ENCODE data around the gene MASP2.

MASP2 gene

DNA sequence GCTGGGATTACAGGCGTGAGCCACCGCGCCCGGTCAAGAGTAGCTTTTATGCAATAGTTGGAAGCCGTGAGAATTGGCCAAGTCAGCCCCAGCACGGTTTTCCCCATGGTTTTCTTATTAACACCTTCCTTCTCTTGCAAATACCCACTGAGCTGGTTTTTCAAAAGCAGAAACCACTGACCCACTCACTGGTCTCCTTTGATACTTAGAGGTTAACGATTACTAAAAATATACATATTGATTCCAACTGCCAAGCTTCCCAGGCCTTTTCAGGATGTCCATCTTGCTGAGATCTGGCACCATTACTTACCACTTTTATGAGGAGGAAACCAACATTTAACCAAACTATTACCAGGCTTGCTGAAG is 60.5 kb downstream of the MASP2 start:
- no peak for TF ChIP-seq CTCF (IDR thresholded peaks at IDR 0.05; ENCODE audit: low read length, missing control alignments)
- DNase-seq (ENCODE audit: low read depth): no peak
- no peak overlapping the region for H3K4me3 ChIP-seq (replicated peaks; ENCODE audit: low read depth, low read length)

DNA sequence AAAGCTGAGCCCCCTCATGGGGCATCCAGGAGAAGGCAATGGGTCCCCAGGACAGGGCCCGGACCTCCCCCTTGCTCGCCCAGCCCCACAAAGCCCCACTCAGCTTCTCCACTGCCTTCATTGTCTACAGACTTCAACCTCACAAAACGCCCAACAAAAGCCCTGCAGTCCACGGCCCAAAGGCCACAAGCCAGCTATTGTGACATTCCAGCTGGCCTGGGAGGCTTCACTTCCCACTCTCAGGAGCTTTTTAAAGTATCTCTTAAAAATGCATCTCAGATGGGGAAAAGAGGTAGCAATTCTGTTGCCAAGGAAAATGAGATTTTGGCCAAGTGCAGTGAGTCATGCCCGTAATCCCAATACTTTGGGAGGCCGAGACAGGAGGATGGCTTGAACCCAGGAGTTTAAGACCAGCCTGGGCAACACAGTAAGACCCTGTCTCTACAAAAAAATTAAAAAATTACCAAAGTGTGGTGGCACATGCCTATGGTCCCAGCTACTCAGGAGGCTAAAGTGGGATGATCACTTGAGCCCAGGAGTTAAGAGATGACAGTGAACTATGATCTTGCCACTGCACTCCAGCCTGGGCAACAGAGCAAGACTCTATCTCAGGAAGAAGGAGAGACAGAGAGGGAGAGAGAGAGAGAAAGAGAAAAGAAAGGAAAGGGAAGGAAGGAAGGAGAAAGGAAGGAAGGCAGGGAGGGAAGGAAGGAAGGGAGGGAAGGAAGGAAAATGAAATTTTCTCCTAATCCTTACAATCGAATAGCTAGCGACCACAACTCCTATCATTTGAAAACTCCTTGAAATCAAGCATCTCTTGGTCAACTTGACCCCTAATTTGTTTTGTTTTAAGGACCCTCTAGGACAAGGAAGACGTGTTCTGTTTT is 66.0 kb downstream of the MASP2 start:
- no peak overlapping the region for H3K4me3 ChIP-seq (replicated peaks; ENCODE audit: low read depth, low read length)
- no peak for TF ChIP-seq CTCF (IDR thresholded peaks at IDR 0.05; ENCODE audit: low read length, missing control alignments)
- peak; percentile 33 for DNase-seq (ENCODE audit: low read depth)

DNA sequence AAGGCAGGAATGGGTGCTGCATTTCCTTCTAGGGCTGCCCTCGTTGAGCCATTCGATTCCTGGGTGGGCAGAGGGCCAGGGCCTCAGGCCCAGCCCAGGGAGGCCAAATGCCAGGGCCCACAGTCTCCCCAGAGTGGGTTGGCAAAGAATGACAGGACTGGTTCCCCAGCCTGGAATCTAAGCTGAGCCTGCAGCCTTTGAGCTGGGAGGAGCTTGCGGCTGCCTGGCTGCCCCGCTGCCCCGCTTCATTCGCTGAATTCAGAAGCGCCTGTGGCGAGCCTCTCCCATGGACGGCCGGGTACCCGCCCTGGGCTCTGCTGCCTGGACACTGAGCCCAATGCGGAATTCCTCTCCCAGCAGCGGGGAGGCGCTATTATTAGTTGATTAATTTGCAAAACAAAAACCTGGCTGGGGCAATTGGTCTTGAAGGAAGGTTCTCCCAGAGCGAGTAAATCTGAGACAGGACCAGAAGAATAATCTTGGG is 66.9 kb downstream of the MASP2 start:
- DNase-seq (ENCODE audit: low read depth): peak; percentile 62
- TF ChIP-seq CTCF (IDR thresholded peaks at IDR 0.05; ENCODE audit: low read length, missing control alignments): peak; percentile 36
- peak overlapping the region; percentile 10 for H3K4me3 ChIP-seq (replicated peaks; ENCODE audit: low read depth, low read length)

GRCh38 chr1:10979483-10979920 is 67.5 kb downstream of the MASP2 start:
- no peak overlapping the region for H3K4me3 ChIP-seq (replicated peaks; ENCODE audit: low read depth, low read length)
- peak; percentile 21 for DNase-seq (ENCODE audit: low read depth)

GRCh38 chr1:10978719-10979118 is 68.3 kb downstream of the MASP2 start:
- H3K4me3 ChIP-seq (replicated peaks; ENCODE audit: low read depth, low read length): no peak overlapping the region
- no peak for TF ChIP-seq CTCF (IDR thresholded peaks at IDR 0.05; ENCODE audit: low read length, missing control alignments)
- no peak for DNase-seq (ENCODE audit: low read depth)

More at GRCh38 chr1:10979483-10979920, 67.5 kb downstream of the MASP2 start:
- TF ChIP-seq CTCF (IDR thresholded peaks at IDR 0.05; ENCODE audit: low read length, missing control alignments): no peak
